HG03457 (cell line): Measurements from ENCODE around the gene MORC2.

Experiments used
- ATAC-seq: cut with Tn5 transposase; IDR thresholded peaks from one replicate; pipeline ENCODE4 v1.9.1; 2021; ENCODE audit warnings: moderate number of reproducible peaks; ENCODE audit not compliant: unreplicated experiment

MORC2 gene

DNA sequence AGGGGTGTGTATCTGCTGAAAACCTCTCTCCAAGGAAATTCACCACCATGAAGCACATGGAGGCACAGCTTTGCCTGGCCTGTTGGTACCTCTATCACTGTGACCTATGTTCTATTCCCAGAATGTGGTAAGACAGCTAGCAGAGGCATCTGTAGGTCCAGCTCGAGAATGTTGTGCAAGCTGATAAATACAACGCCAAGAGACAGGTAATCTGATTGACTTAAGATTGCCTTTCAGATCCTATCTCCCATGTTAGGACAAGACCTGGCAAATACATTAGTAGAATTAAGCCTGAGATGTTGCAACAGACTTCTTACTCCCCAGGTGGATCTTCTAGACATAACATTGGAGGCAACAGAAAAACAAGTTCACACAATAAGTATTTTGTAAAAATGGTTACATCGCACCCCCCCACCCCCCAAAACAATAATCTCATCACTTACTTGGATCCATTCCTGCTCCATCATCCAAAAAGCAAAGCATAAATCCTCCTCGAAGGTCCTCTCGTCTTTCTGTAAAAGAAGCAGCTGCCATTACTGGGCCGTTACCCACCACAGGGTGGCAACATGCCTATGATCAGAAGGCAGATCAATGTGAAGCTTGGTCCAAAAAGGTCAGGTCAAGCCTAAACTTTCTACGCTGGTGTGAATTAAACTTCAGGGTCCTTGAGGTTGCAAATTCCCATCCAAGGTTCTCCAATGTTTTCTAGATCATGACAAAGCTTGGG is 18.5 kb downstream of the MORC2 start:
- ATAC-seq: no peak

DNA sequence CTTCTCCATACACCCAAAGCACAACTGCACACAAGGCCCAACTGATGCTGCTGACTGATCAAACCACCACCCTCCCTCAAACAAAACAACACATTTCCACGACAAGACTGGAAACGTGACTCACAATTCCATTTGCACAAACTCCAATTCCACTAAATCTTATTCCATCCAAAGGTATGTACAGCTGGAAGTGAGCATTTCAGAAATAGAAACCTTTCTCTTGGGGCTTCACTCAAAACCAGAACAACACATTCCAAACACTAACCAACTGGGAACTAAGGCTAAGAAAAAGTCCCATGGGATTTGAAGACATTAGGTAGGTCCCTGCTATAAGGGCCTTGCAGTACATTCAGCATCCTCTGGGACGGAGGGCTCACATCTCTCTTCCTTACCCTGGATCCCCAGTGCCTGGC is 19.6 kb downstream of the MORC2 start:
- ATAC-seq: no peak

DNA sequence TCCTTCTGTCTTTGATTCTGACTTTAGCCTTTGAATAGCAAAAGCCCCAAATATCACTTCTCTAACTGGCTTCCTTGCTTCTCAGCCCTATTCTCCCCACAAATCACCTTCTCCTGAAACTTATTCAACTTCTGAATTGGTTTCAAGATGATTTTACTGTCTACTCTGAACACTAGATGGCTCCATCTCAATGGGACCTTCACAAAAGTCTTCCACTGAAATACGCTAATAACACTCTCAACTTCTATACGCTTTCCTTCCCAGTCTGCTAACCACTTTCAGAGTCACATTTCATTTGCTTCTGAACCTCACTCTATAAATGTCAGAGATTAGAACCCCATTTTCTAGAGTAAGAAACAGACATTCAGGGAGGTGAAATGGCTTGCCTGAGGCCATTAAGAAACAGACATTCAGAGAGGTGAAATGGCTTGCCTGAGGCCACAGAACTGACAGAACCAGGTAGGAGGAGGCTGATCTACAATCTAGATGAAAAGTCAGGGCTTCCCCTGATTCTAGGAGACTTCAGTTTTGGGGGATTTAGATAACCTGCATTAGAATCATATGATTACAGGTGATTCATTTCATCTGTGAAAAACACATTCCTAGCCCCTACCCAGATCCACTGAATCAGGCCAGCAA is 20.6 kb downstream of the MORC2 start:
- no peak for ATAC-seq

DNA sequence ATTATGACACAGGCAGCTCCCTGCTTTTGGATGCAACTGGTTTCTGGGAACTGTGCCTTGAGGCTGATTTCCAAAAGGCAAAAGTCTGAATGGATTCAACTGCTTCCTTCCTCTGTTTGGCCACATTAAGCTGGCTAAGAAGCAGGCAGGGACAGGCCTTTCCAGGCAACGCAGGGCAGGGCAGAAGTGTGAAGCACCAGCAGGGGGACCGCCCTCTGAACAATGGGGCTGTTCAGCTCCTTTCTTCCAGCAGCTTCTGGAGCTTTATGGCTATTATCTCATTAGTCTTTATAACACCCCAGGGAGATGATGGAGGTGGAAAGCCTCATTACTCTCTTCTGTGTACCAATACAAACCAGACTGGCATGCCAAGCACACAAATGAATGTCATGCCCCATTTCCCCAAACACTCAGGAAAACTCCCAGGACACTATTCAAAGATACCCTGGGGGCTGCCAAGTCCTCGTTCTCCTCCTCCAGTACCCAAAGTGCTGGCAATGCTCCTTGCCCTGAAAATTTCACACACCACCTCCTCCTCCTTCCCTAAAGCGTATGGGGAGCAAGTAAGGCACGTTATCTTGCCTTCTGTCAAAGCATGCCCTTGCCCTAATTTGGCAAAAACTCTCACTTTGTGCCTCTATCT is 21.3 kb downstream of the MORC2 start:
- ATAC-seq: no peak

DNA sequence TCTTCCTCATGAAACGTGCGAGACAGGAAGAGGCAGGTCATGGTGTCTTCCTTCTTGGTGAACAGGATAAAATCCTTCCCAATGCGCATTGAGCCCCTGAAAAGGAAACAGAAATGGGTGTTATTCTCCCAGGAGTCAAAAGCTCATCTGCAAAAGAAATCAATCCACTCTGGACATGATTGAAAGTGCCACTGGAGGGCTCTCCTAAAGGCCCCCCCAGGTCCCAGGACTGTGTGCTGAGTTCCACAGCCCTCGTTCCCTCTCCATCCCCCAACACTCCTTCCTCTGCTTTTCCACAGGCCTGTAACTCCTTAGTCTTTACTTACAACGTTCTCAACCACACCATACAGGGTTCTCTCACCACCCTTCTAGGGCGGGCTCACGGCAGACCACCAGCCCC is 22.2 kb downstream of the MORC2 start:
- no peak for ATAC-seq

DNA sequence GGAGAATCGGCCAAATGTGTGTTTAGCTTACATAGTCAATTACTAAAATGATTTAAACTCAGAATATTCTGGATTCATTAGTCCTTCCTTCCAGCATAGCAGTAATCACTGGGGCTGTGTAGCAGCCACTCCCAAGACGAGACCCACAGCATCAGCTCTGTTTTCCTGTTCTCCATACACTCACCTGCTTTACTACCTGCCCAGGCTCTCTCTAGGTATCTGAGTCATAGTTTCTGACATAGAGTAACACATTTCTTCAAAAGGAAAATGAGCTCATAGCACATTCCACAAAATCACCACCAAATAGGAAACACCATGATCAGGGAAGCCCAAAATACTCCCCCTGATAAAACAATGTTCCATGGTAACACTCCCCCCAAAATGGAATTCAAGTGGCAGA is 22.9 kb downstream of the MORC2 start:
- no peak for ATAC-seq

DNA sequence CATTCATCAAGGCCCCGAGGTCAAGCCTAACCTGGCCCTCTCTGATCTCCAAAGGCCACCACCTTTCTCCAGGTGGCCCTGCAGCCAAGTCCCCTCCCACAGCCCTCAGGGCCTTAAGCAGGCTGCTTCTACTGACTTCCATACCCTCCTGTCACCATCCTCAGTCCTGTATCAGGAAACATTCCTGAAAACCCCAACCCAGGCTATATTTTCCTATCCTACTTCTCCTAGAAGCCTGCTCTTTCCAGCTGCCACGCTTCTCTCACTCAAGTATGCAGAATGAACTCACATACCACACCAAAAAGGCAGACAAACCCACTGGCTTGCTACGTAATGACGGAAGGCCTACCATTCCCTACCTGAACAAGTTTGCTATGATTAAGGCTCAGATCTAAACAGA is 23.6 kb downstream of the MORC2 start:
- no peak for ATAC-seq

DNA sequence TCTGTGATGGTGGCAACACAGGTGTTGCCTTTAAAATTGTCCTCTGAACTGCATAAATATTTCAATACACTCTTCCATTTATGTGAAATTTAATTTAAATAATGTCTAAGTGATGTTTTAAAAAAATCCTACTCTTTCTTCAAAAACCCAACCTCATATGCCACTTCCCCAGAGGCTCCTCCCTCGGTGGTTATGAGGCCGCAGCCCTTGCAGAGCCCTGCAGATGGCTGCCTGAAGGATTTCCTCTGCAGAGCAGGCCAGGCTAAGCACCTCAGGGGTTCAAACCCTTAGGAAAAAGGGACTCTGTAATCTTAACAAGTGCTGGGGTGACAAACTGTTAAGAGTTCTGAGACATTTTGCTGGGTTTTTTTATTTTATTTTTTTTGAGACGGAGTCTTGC is 25.2 kb downstream of the MORC2 start:
- no peak for ATAC-seq

DNA sequence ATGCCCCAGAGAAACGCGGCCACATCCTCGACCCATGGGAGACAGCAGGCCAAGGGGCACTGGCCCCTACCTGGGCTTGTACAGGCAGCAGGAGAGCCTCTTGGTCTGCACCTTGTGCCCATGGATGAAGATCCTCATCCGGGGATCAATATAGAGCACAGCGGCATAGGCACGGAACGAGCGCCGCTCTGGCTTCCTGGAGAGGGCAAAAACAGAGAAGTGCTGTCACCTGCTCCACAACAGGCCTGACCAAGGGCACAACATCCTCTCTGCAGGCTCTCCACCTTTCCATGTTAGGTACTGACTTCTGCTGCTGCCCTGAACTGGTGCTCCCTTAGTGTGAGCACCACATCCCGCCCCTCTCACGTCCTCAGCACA is 27.2 kb downstream of the MORC2 start:
- no peak for ATAC-seq

DNA sequence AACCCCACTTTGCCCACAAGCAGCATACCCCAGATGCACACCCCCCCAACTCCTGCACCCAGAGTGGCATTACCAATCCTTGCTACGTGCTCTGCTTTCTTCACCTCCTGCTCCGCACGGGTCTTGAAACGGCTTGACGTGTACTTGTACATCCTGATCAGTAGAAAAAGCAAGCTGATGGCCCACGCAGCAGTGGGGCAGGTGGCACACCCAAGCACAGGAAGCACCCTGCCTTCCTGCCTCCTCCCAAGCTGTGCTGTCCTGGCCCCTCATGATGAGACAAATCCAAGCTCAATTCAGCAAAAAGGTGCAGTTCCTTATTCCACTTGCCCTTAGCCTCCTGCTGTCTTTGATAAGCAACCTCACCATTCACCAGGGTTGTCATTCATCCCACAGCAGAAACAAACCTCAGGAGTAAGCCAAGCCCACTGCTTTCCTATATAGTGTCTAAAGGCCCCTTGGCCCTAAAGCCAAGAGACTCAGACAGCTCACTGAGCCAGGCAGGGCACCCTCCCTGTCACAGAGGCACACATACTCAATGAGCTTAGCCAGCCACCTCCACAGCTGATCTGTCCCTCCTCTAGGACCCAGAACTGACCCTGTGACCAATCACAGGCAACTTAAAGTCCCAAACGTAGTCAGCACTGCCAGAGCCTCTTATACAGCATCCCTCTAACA is 27.8 kb downstream of the MORC2 start:
- no peak for ATAC-seq

DNA sequence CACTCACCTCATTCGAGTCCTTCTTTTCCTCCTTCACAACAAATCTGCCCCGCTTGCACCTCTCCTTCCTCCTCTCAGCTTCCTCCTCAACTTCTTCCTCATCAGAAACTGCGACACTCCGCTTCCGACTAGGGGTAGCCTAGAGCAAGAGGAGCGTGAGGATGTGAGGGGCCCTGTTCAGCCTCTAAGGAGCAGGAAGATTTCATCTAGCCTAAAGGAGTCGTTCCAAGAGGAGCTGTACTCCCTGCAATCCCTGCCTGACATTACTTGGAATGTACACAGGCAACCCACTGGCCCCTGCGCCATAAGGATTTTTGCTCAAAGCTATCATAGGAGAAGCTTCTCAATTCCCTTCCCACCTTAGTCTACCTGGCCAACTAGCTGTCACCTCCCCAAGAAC is 34.5 kb downstream of the MORC2 start:
- no peak for ATAC-seq

DNA sequence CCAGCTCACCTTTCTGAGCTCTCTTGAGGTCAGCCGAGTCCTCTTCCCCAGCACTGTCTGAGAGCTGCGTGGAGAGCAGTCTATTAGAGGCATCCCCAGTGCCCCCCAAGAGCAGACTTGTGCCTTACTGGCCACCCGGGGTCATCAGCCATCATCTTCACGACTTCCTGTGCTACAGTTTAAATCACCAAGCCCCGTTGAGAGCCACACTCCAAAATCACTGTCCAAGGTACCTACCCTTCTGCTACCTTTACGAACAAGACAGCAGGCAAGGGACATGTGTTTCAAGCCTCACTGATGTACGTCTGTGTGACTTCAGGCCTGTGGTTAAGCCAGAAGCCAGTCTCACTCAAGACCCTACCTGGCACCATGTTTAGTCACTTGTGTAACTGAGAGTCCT is 35.1 kb downstream of the MORC2 start:
- ATAC-seq: no peak

DNA sequence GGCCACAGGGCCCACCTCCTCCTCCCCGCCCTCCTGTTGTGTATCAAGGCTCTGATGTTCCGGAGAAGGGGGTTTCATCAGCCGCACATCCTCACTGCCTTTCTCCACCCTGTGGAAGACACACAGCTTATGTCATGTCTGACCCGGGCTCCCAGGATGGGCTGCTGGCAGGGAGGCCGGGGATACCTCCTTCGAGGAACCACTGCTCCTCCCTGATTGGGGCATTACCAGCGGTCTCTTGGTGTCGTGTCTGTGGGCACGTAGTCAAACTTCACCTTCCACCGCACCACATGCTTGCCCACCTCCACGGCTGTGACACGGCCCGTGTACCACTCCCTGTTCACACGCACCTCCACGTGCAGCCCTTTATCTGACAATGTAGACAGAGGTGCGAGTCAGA is 35.9 kb downstream of the MORC2 start:
- ATAC-seq: no peak

DNA sequence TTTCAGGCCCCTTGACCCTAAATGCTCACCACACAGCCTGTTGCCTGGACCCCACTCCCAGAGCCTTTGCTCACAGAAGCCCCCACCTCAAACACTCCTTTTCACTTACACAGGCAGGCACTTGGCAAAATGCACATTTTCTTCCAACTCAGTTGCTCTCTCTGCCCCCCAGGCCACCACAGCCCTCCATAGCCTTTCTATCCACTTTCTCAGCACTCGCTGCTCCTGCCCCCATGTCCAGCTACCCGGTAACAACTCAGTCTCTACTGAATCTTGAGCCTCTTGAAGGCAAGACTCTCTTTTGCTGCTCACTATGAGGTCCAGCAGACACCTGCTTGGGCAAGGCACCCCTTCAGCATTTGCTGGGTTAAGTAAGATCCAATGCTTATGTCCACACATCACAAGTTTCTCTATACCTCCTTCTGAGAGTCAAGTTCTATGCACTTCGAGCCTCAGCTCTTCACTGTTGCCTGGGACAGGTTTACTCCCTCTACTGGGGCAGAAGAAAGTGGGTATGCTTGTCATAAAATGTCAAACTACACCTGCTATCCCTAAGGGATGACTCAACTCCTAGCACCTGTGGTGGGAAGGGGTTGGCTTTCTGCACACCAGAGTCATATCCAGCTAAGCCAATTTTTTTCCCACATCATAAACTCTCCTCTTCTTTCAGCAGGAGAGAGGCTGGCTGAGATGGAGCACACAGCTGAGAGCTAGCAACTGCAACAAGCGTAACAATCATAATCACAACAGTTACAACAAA is 36.9 kb downstream of the MORC2 start:
- no peak for ATAC-seq

DNA sequence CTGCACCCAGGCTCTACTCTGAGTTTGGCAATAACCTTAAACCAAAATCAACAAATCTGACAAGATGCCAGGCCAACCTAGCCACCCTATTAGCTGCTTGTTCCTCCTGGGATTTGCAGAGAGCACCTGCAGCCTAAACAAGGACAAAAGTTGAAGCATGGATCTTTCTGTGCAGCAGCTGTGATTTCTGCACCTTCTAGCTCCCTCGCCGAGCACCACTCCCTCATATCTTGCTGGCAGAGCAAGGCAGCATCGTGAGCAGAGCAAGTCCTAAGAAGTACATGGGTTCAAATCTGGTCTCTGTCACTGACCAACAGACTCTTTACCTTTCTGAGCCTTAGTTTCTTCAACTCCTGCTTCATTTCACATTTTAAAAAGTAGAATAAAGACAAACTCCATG is 38.3 kb downstream of the MORC2 start:
- no peak for ATAC-seq

DNA sequence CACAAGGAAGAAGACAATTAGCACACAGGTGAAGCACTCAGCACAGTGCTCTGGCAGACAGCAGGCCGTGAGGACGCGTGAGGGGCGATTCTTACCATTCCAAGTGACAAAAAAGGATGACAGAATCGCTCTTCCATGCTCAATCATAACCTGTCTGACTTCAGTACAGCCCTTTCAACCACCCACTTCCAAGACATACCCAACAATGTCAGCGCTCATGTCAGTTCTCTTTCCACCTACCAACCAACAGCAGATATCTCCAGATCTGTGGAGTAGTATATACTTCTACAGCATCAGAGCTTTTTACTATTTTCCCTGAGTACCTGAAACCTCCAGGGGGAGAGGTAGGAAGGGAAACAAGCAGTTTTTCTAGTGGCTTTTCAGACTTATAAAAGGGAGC is 40.2 kb downstream of the MORC2 start:
- ATAC-seq: no peak

DNA sequence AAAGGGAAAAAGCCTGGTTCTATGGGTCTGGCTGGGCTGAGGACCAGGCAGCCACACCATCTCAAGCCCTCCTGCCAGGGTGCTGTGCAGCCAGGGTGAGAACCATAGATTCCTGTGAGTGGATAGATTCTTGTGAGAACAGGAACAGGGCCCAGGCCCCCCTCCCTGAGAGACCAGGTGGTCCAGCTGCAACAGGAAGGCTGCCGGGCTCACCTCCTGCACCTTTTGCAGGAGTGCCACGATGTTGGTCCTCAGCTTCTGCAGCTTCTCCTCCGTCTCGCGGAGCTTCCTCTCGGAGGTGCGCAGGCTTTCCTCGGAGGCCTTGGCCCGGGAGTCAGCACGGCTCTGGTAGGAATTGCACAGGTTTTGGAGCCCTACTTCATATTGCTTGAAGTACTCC is 40.8 kb downstream of the MORC2 start:
- ATAC-seq: no peak

DNA sequence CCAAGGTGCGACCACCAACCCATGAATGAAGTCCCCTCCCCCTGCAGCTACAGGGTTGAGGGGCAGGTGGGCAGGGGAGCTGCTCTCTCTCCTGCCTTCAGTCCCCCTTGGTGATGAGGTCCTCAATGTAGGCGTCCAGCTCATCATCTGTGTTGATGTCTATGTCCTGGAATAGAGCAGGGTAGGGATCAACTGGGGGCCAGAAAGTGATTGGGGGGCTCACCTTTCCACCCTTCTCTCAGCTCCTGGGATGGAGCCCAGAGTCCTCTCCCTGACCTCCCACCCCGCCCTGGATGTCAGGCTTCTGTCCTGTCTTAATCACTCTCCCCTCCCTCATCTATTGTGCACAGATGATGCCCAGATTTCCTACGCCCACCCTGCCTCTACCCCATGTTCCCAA is 41.9 kb downstream of the MORC2 start:
- no peak for ATAC-seq

DNA sequence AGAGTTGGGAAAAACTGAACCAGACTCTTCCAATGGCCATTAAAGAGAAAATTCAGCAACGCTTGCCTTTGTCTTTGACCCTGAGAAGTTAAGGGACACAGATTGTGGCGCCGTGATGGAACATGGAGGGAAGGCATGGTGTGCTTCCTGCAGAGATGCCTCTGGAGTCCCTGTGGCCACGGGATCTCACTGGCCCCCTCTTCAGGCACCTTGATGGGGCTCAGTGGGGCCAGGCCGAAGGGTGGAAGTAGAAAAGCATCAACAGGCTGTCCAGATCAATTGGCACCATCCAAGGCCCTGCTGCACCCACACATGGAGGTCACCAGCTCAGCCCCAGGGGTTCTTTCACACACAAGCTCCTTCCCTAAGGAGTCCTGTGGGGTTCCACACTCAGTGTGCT is 42.9 kb downstream of the MORC2 start:
- no peak for ATAC-seq

DNA sequence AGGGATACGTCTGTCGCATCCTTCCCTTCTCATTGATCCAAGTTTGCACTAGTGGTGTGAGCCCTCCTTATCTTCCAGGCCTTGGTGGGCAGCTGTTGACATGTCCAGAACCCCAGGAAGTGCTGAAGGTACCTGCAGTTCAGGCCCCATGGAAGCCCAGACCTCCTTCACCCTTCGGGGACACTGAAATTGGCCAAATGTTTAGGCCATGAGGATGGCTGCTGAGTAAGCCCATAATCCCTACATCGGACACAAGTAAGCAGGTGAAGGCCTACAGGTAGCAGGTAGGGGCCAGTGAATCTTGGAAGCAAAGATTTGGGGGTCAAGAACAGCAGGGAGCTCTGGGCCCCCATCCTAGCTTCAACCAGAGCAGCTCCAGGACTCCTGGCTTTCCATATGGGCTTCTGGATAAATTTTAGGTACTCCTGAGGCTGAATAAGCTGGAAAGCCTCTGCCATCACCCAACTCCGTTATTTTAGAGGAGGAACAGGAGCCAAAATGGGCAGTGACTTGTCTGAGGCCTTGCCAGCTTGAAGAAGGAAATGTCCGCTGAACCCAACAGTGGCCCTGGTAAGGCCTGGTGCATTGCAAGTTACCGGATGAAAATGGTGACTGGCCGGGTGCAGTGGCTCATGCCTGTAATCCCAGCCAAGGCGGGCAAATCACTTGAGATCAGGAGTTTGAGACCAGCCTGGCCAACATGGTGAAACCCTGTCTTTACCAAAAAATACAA is 45.2 kb downstream of the MORC2 start:
- ATAC-seq: no peak
